ENCODE measurements around the gene GKN2. TPM values are rescaled to one million over a fixed set of nuclear protein-coding genes. Genes with fewer than 3 reads are reported as not detected.

Gene GKN2
- total RNA-seq, 1 experiment from 2014 or later, result not detected

- no peaks in the 10 kb centered on the region for H3K9me3 ChIP-seq
- H3K27me3 ChIP-seq (replicated peaks; ENCODE audit: control insufficient read depth, insufficient read depth, low read length), result no peaks in the 10 kb centered on the region
- Mint-ChIP-seq H3K9me3 (ENCODE audit: unreplicated experiment) (no peaks in the 10 kb centered on the region), H3K27ac (ENCODE audit: unreplicated experiment) (no peak overlapping the region), H3K36me3 (ENCODE audit: insufficient read depth, unreplicated experiment) (no peaks in the 10 kb centered on the region), H3K27me3 (ENCODE audit: insufficient read depth, unreplicated experiment) (peaks cover 10% of the 10 kb centered on the region), H3K4me3 (ENCODE audit: unreplicated experiment) (no peak overlapping the region), H3K4me1 (ENCODE audit: low read depth, unreplicated experiment) (no peaks in the 10 kb centered on the region)
- POLR2A ChIA-PET, result interaction anchor here (0.5 kb wide), 1 partner anchor 470 kb away, joined by 3 read pairs; no protein-coding TSS in a partner anchor
- no peak overlapping the region for H3K4me3 ChIP-seq (ENCODE audit: low read depth, low read length)
- intact Hi-C loops (cut with micrococcal nuclease; ENCODE audit: unreplicated experiment), result no loop called here
- CTCF ChIA-PET, result interaction anchor here (0.7 to 0.9 kb wide), 3 partner anchors 49 to 464 kb away, joined by 3 to 5 read pairs (median 3); no protein-coding TSS in a partner anchor
- no peak for DNase-seq
- no peaks in the 10 kb centered on the region for H3K4me1 ChIP-seq
- no peak for TF ChIP-seq CTCF (IDR thresholded peaks at IDR 0.05; ENCODE audit: insufficient read depth in 1 of 2, low read depth in 1 of 2, low read length in 1 of 2, severe bottlenecking in 1 of 2, unreplicated experiment in 1 of 2)
- BruUV-seq (replicated peaks), result no TSS peak
- H3K36me3 ChIP-seq (ENCODE audit: control insufficient read depth, insufficient read depth, low read length), result no peaks in the 10 kb centered on the region
These were observed 25.9 kb downstream of the GKN2 start for GRCh38 chr2:68926796-68927195.

GRCh38 chr2:68925295-68925896 is 27.3 kb downstream of the GKN2 start:
- peak; percentile 87 to 88 for TF ChIP-seq CTCF (IDR thresholded peaks at IDR 0.05; ENCODE audit: insufficient read depth in 1 of 2, low read depth in 1 of 2, low read length in 1 of 2, severe bottlenecking in 1 of 2, unreplicated experiment in 1 of 2)
- no peaks in the 10 kb centered on the region for H3K27me3 ChIP-seq (replicated peaks; ENCODE audit: control insufficient read depth, insufficient read depth, low read length)
- peak in 1 of 2 experiments; percentile 63 for DNase-seq
- H3K4me3 ChIP-seq (ENCODE audit: low read depth, low read length), result no peak overlapping the region
- H3K4me1 Mint-ChIP-seq (ENCODE audit: low read depth, unreplicated experiment), result no peaks in the 10 kb centered on the region
- intact Hi-C loops (cut with micrococcal nuclease; ENCODE audit: unreplicated experiment), result loop anchor here (1.0 kb wide), 3 partner anchors 174 to 462 kb away; no protein-coding TSS in a partner anchor
- H3K36me3 Mint-ChIP-seq (ENCODE audit: insufficient read depth, unreplicated experiment), result no peaks in the 10 kb centered on the region
- H3K27me3 Mint-ChIP-seq (ENCODE audit: insufficient read depth, unreplicated experiment), result peaks cover 10% of the 10 kb centered on the region
- no peaks in the 10 kb centered on the region for H3K9me3 Mint-ChIP-seq (ENCODE audit: unreplicated experiment)
- no peaks in the 10 kb centered on the region for H3K4me1 ChIP-seq
- no peak overlapping the region for H3K4me3 Mint-ChIP-seq (ENCODE audit: unreplicated experiment)
- H3K27ac Mint-ChIP-seq (ENCODE audit: unreplicated experiment), result no peak overlapping the region
- ChIA-PET CTCF (interaction anchor here (0.6 to 1.8 kb wide), 10 partner anchors 17 to 462 kb away, joined by 3 to 30 read pairs (median 5); partner anchors contain the start of genes APLF and FBXO48), POLR2A (no interaction called here)
- no TSS peak for BruUV-seq (replicated peaks)
- H3K9me3 ChIP-seq, result no peaks in the 10 kb centered on the region
- H3K36me3 ChIP-seq (ENCODE audit: control insufficient read depth, insufficient read depth, low read length), result no peaks in the 10 kb centered on the region

- BruUV-seq (replicated peaks), result no TSS peak
- Mint-ChIP-seq H3K27me3 (ENCODE audit: insufficient read depth, unreplicated experiment) (peaks cover 4% of the 10 kb centered on the region), H3K4me3 (ENCODE audit: unreplicated experiment) (no peak overlapping the region), H3K27ac (ENCODE audit: unreplicated experiment) (no peak overlapping the region), H3K4me1 (ENCODE audit: low read depth, unreplicated experiment) (no peaks in the 10 kb centered on the region), H3K36me3 (ENCODE audit: insufficient read depth, unreplicated experiment) (no peaks in the 10 kb centered on the region), H3K9me3 (ENCODE audit: unreplicated experiment) (no peaks in the 10 kb centered on the region)
- Histone ChIP-seq H3K36me3 (ENCODE audit: control insufficient read depth, insufficient read depth, low read length) (no peaks in the 10 kb centered on the region), H3K4me3 (ENCODE audit: low read depth, low read length) (no peak overlapping the region), H3K27me3 (replicated peaks; ENCODE audit: control insufficient read depth, insufficient read depth, low read length) (no peaks in the 10 kb centered on the region), H3K4me1 (peaks cover 5% of the 10 kb centered on the region; the same call in 1 of the 2 replicates), H3K9me3 (no peaks in the 10 kb centered on the region)
- CTCF ChIA-PET, result no interaction called here
- POLR2A ChIA-PET, result no interaction called here
- no peak for DNase-seq
- intact Hi-C loops (cut with micrococcal nuclease; ENCODE audit: unreplicated experiment), result no loop called here
- TF ChIP-seq CTCF (IDR thresholded peaks at IDR 0.05; ENCODE audit: insufficient read depth in 1 of 2, low read depth in 1 of 2, low read length in 1 of 2, severe bottlenecking in 1 of 2, unreplicated experiment in 1 of 2), result no peak
These were observed 31.0 kb downstream of the GKN2 start for GRCh38 chr2:68921646-68922045.

Measured in Caco-2 (cell line).